Endothelial cell of umbilical vein (primary cell): Measurements from ENCODE around the gene ZNF525. TPM values are rescaled to one million over a fixed set of nuclear protein-coding genes. Genes with fewer than 3 reads are reported as not detected.
A peak's percentile ranks its signal among the peaks of the same experiment; 100 is the strongest.

Source experiments
- BruUV-seq: library from RNA; stranded (reverse); fragments of 400-500 nt; replicated peaks from 2 replicates; lab custom pipeline; 2021; lab: Mats Ljungman, UMichigan
- CTCF ChIA-PET: fragments of 300-600, 350-600 bp; sonication (Branson Sonifier 250); formaldehyde crosslinking; loops from one replicate; lab custom pipeline; 2021; ENCODE audit warnings: antibody characterized with exemption, inconsistent platforms; lab: Charles Lee
- POLR2A ChIA-PET: fragments of 300-600, 350-600 bp; sonication (Branson Sonifier 250); formaldehyde crosslinking; loops from one replicate; lab custom pipeline; 2021; ENCODE audit warnings: antibody characterized with exemption, inconsistent platforms; lab: Charles Lee
- DNase-seq: peaks from one replicate; pipeline ENCODE4 v3.0.0-alpha.2; 2011; ENCODE audit warnings: low read depth, low spot score
- FAIRE-seq: peaks from 2 replicates; lab custom pipeline; 2011; peaks lifted over from hg19 to GRCh38; lab: Jason Lieb, UNC
- H2AFZ ChIP-seq: 2 replicates; pipeline ENCODE4 v1.6.0; 2012; ENCODE audit warnings: low read depth, low read length, control low read depth, inconsistent platforms
- H3K27ac ChIP-seq: 2 replicates; pipeline ENCODE4 v1.5.1; 2011; ENCODE audit warnings: low read depth, mild to moderate bottlenecking, control low read depth, low read length, moderate library complexity; ENCODE audit not compliant: insufficient read depth
- H3K27me3 ChIP-seq, 2 experiments: 2 replicates each; pipeline versions ENCODE4 v1.6.0 to v1.6.1; 2011; ENCODE audit warnings: low read length in 2 of 2, mixed read lengths in 1 of 2; ENCODE audit not compliant: control insufficient read depth in 2 of 2, insufficient read depth in 2 of 2
- H3K36me3 ChIP-seq, 2 experiments: 2 replicates in 1 of 2; 3 replicates in 1 of 2; pipeline ENCODE4 v1.5.1; 2011; ENCODE audit warnings: low read length in 2 of 2, mild to moderate bottlenecking in 1 of 2, moderate library complexity in 1 of 2; ENCODE audit not compliant: control insufficient read depth in 2 of 2, insufficient read depth in 2 of 2; ENCODE audit errors: extremely low read depth in 1 of 2
- H3K4me1 ChIP-seq: 3 replicates; pipeline ENCODE4 v1.5.1; 2011; ENCODE audit warnings: mild to moderate bottlenecking, low read length; ENCODE audit not compliant: control insufficient read depth, insufficient read depth; ENCODE audit errors: extremely low read depth
- H3K4me2 ChIP-seq: 2 replicates; pipeline ENCODE4 v1.6.1; 2011; ENCODE audit warnings: low read length, control low read depth, mixed read lengths; ENCODE audit not compliant: insufficient read depth
- H3K4me3 ChIP-seq, 3 experiments: fragments of 200-600 bp in 1 of 3; sonication (generic), shearing (Covaris generic) in 1 of 3; replicated peaks in 1 of 3; 2 replicates each; pipeline ENCODE4 v1.5.1; 2011 to 2016; ENCODE audit warnings: control low read depth in 3 of 3, low read length in 3 of 3, mild to moderate bottlenecking in 2 of 3, inconsistent platforms in 1 of 3, low read depth in 1 of 3, moderate library complexity in 1 of 3; ENCODE audit not compliant: insufficient read depth in 1 of 3
- H3K79me2 ChIP-seq: 2 replicates; pipeline ENCODE4 v1.6.0; 2012; ENCODE audit warnings: low read length, inconsistent platforms; ENCODE audit not compliant: control insufficient read depth, insufficient read depth
- H3K9ac ChIP-seq: replicated peaks from 2 replicates; pipeline ENCODE3; 2011; ENCODE audit warnings: low read length, control low read depth; ENCODE audit not compliant: insufficient read depth; ENCODE audit errors: extremely low read depth
- H3K9me1 ChIP-seq: replicated peaks from 3 replicates; pipeline ENCODE4 v1.6.0; 2011; ENCODE audit warnings: mild to moderate bottlenecking, low read length; ENCODE audit not compliant: control insufficient read depth, insufficient read depth; ENCODE audit errors: extremely low read depth
- H3K9me3 ChIP-seq: replicated peaks from 2 replicates; pipeline ENCODE4 v1.5.1; 2012; ENCODE audit warnings: low read length, inconsistent platforms; ENCODE audit not compliant: control insufficient read depth, insufficient read depth
- H4K20me1 ChIP-seq: replicated peaks from 2 replicates; pipeline ENCODE3; 2011; ENCODE audit warnings: mild to moderate bottlenecking, low read length; ENCODE audit not compliant: control insufficient read depth, insufficient read depth; ENCODE audit errors: extremely low read depth
- CTCF ChIP-seq, 2 donors: IDR thresholded peaks; 1 replicate in 1 of 2; 2 replicates in 1 of 2; pipeline ENCODE4 v1.5.1; 2011; ENCODE audit warnings: low read length in 2 of 2, mild to moderate bottlenecking in 2 of 2, moderate library complexity in 2 of 2, control low read depth in 1 of 2, inconsistent platforms in 1 of 2, low read depth in 1 of 2; ENCODE audit not compliant: insufficient read depth in 1 of 2; ENCODE audit errors: extremely low read depth in 1 of 2
- EZH2 ChIP-seq: IDR thresholded peaks from 2 replicates; pipeline ENCODE4 v1.6.1; 2012; ENCODE audit warnings: borderline replicate concordance, low read depth, mild to moderate bottlenecking, moderate library complexity, low read length, inconsistent platforms; ENCODE audit not compliant: severe bottlenecking
- FOS ChIP-seq: IDR thresholded peaks from 2 replicates; pipeline ENCODE4 v1.6.1; 2011; ENCODE audit warnings: mild to moderate bottlenecking, low read length, moderate library complexity, borderline replicate concordance; ENCODE audit not compliant: insufficient read depth
- GATA2 ChIP-seq: IDR thresholded peaks from 2 replicates; pipeline ENCODE4 v1.7.0; 2011; ENCODE audit warnings: low read depth, mild to moderate bottlenecking, moderate library complexity, mixed read lengths, low read length; ENCODE audit not compliant: insufficient read length, insufficient read depth
- MAX ChIP-seq: IDR thresholded peaks from 2 replicates; pipeline ENCODE4 v1.6.1; 2011; ENCODE audit not compliant: insufficient read depth, insufficient read length
- MYC ChIP-seq: IDR thresholded peaks from one replicate; pipeline ENCODE4 v1.6.1; 2011; ENCODE audit warnings: mild to moderate bottlenecking, low read depth, low read length
- POLR2A ChIP-seq: IDR thresholded peaks from 2 replicates; pipeline ENCODE4 v1.6.1; 2012; ENCODE audit warnings: low read depth, mild to moderate bottlenecking, control low read depth, low read length
- POLR2AphosphoS5 ChIP-seq: IDR thresholded peaks from 2 replicates; pipeline ENCODE4 v1.6.1; 2012; ENCODE audit warnings: low read depth, mild to moderate bottlenecking, control low read depth, low read length, moderate library complexity; ENCODE audit not compliant: insufficient read depth
- dilution Hi-C: fragments of 300-500 bp; cut with MboI; formaldehyde crosslinking; loops from one replicate; pipeline ENCODE4 v1.15.0; 2019; ENCODE audit warnings: low sequenced_read_pairs; ENCODE audit not compliant: extremely low pct_ligation_motif_present
- intact Hi-C: fragments of 100-400 bp; cut with micrococcal nuclease; formaldehyde crosslinking; loops from one replicate; pipeline ENCODE4 v1.10.0; 2022
- polyA plus RNA-seq, 4 experiments: library from polyadenylated mRNA; depleted of rRNA in 3 of 4; stranded (reverse) in 3 of 4; unstranded in 1 of 4; fragments of >200 nt; gene quantifications; 2 replicates each; pipeline versions ENCODE4 v1.2.1 to v1.2.3, GENCODE V29; 2011 to 2012; ENCODE audit warnings: missing spikeins in 1 of 4
- total RNA-seq: library from RNA; stranded (reverse); gene quantifications from 2 replicates; pipeline ENCODE4 v1.2.3, GENCODE V29; 2021

The ZNF525 gene
- total and polyA plus RNA-seq, 2 donors (not counting 3 experiments of a cell fraction or from before 2014, with no cell fraction given), result 0.59 to 3.8 TPM

DNA sequence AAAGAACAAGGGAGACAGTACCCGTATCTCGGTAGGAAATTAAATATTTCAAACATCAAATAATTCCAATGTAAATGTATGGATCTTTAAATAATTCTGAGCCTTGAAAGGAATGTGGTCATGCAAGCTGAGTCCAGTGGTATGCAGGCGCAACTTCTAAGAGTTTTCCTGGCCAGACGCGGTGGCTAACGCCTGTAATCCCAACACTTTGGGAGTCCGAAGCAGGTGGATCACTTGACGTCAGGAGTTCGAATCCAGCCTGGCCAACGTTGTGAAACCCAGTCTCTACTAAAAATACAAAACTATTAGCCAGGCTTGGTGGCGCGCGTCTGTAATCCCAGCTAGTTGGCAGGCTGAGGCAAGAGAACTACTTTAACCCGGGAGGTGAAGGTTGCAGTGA is 33.0 kb upstream of the ZNF525 start:
- intact Hi-C loops, result loop anchor here (5.0 kb wide), 1 partner anchor 230 kb away; the partner anchor contains the start of gene ZNF160
- H3K27me3 ChIP-seq, result no peaks in the 10 kb centered on the region
- no peak overlapping the region for H3K4me3 ChIP-seq
- H3K79me2 ChIP-seq, result peaks cover 6% of the 10 kb centered on the region
- dilution Hi-C loops, result no loop called here
- H3K4me1 ChIP-seq, result peaks cover 2% of the 10 kb centered on the region
- no TSS peak for BruUV-seq
- H3K9ac ChIP-seq, result no peak overlapping the region
- CTCF ChIA-PET, result interaction anchor here (1.6 kb wide), 1 partner anchor 256 kb away, joined by 5 read pairs; no protein-coding TSS in a partner anchor
- H3K36me3 ChIP-seq, result no peaks in the 10 kb centered on the region
- H3K27ac ChIP-seq, result no peak overlapping the region
- no peak for DNase-seq
- POLR2A ChIA-PET, result interaction anchor here (0.6 kb wide), 1 partner anchor 251 kb away, joined by 3 read pairs; no protein-coding TSS in a partner anchor
- no peak for FAIRE-seq
- no peaks in the 10 kb centered on the region for H3K9me1 ChIP-seq
- peak overlapping the region; percentile 89 for H3K4me2 ChIP-seq
- no peaks in the 10 kb centered on the region for H4K20me1 ChIP-seq
- no peaks in the 10 kb centered on the region for H3K9me3 ChIP-seq
- H2AFZ ChIP-seq, result no peak overlapping the region
- TF ChIP-seq EZH2, result no peak
- TF ChIP-seq CTCF (IDR thresholded peaks at IDR 0.05; ENCODE audit: extremely low read depth in 1 of 2, insufficient read depth in 1 of 2, low read depth in 1 of 2, low read length in 2 of 2), result no peak
- no peak for TF ChIP-seq GATA2
- no peak for TF ChIP-seq MAX
- TF ChIP-seq POLR2AphosphoS5, result no peak
- TF ChIP-seq FOS, result no peak
- TF ChIP-seq POLR2A, result no peak
- TF ChIP-seq MYC, result no peak
